ENCODE results near the gene CUX1.
A peak's percentile ranks its signal among the peaks of the same experiment; 100 is the strongest.

The CUX1 gene

GRCh38 chr7:102220960-102221800 lies 403.8 kb downstream of the CUX1 start:
- no peak overlapping the region for H3K4me2 ChIP-seq (ENCODE audit: insufficient read depth, low read length)
- no peak overlapping the region for H2AFZ ChIP-seq (ENCODE audit: low read depth, low read length)
- no peaks in the 10 kb centered on the region for H3K9me3 ChIP-seq (ENCODE audit: insufficient read depth, low read length, severe bottlenecking)
- H3K4me1 ChIP-seq (ENCODE audit: insufficient read depth, low read length): no peaks in the 10 kb centered on the region
- no peaks in the 10 kb centered on the region for H3K79me2 ChIP-seq (ENCODE audit: insufficient read depth, low read length)
- peaks cover 7% of the 10 kb centered on the region; the same call in 1 of the 2 replicates for H4K20me1 ChIP-seq (ENCODE audit: insufficient read depth, low read length)
- no peak overlapping the region for H3K27ac ChIP-seq (ENCODE audit: low read length)
- TF ChIP-seq EZH2 (IDR thresholded peaks at IDR 0.05; ENCODE audit: borderline replicate concordance, low read depth, low read length, severe bottlenecking) (no peak), CTCF (IDR thresholded peaks at IDR 0.05; ENCODE audit: borderline replicate concordance, extremely low read depth, low read length, poor library complexity, severe bottlenecking) (no peak)
- no peak overlapping the region for H3K4me3 ChIP-seq (ENCODE audit: low read depth in 1 of 2, low read length in 2 of 2)
- peaks cover 54% of the 10 kb centered on the region for H3K36me3 ChIP-seq (ENCODE audit: insufficient read depth, low read length)
- no peak for ATAC-seq (ENCODE audit: insufficient read depth, low read depth)
- H3K9ac ChIP-seq (ENCODE audit: low read depth, low read length): no peak overlapping the region
- H3K27me3 ChIP-seq (ENCODE audit: insufficient read depth, low read length, poor library complexity): no peaks in the 10 kb centered on the region
- no peak for DNase-seq

GRCh38 chr7:102221961-102222360 lies 404.5 kb downstream of the CUX1 start:
- H3K27me3 ChIP-seq (ENCODE audit: insufficient read depth, low read length, poor library complexity): no peaks in the 10 kb centered on the region
- no peaks in the 10 kb centered on the region for H3K4me1 ChIP-seq (ENCODE audit: insufficient read depth, low read length)
- H3K36me3 ChIP-seq (ENCODE audit: insufficient read depth, low read length): peaks cover 51% of the 10 kb centered on the region
- H3K4me3 ChIP-seq (ENCODE audit: low read depth in 1 of 2, low read length in 2 of 2): no peak overlapping the region
- no peak overlapping the region for H2AFZ ChIP-seq (ENCODE audit: low read depth, low read length)
- DNase-seq: no peak
- no peak for TF ChIP-seq EZH2 (IDR thresholded peaks at IDR 0.05; ENCODE audit: borderline replicate concordance, low read depth, low read length, severe bottlenecking)
- TF ChIP-seq CTCF (IDR thresholded peaks at IDR 0.05; ENCODE audit: borderline replicate concordance, extremely low read depth, low read length, poor library complexity, severe bottlenecking): no peak
- H3K9ac ChIP-seq (ENCODE audit: low read depth, low read length): no peak overlapping the region
- no peak overlapping the region for H3K4me2 ChIP-seq (ENCODE audit: insufficient read depth, low read length)
- H3K9me3 ChIP-seq (ENCODE audit: insufficient read depth, low read length, severe bottlenecking): no peaks in the 10 kb centered on the region
- no peak for ATAC-seq (ENCODE audit: insufficient read depth, low read depth)
- peaks cover 7% of the 10 kb centered on the region; the same call in 1 of the 2 replicates for H4K20me1 ChIP-seq (ENCODE audit: insufficient read depth, low read length)
- no peaks in the 10 kb centered on the region for H3K79me2 ChIP-seq (ENCODE audit: insufficient read depth, low read length)
- no peak overlapping the region for H3K27ac ChIP-seq (ENCODE audit: low read length)

DNA sequence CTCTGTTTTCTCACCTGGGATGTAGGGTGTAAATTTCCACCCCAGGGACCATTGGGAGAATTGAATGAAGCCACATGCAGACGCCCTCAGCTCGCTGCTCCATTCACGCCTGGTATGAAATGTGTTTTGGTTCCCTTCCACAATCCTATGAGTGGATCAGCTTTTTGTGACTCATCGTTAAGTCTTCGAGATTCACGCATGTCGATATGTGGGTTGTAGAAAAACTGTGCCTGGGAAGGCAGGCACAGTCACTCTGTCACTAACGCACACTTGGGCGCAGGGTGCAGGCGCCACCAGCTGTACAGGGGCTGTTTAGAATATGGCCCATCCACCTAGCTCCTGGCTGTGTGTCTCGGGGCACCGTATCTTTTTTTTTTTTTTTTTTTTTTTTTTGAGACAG lies 405.0 kb downstream of the CUX1 start:
- H3K9ac ChIP-seq (ENCODE audit: low read depth, low read length): no peak overlapping the region
- ATAC-seq (ENCODE audit: insufficient read depth, low read depth) (peak; percentile 39; the same call in 1 of the 3 replicates), DNase-seq (no peak)
- no peak overlapping the region for H3K4me3 ChIP-seq (ENCODE audit: low read depth in 1 of 2, low read length in 2 of 2)
- no peaks in the 10 kb centered on the region for H3K79me2 ChIP-seq (ENCODE audit: insufficient read depth, low read length)
- H3K4me1 ChIP-seq (ENCODE audit: insufficient read depth, low read length): no peaks in the 10 kb centered on the region
- no peak overlapping the region; the same call in 1 of the 2 replicates for H3K27ac ChIP-seq (ENCODE audit: low read length)
- H3K27me3 ChIP-seq (ENCODE audit: insufficient read depth, low read length, poor library complexity): no peaks in the 10 kb centered on the region
- peaks cover 7% of the 10 kb centered on the region for H4K20me1 ChIP-seq (ENCODE audit: insufficient read depth, low read length)
- H3K36me3 ChIP-seq (ENCODE audit: insufficient read depth, low read length): peaks cover 52% of the 10 kb centered on the region
- no peak overlapping the region for H2AFZ ChIP-seq (ENCODE audit: low read depth, low read length)
- no peak overlapping the region for H3K4me2 ChIP-seq (ENCODE audit: insufficient read depth, low read length)
- TF ChIP-seq CTCF (IDR thresholded peaks at IDR 0.05; ENCODE audit: borderline replicate concordance, extremely low read depth, low read length, poor library complexity, severe bottlenecking) (no peak), EZH2 (IDR thresholded peaks at IDR 0.05; ENCODE audit: borderline replicate concordance, low read depth, low read length, severe bottlenecking) (no peak)
- H3K9me3 ChIP-seq (ENCODE audit: insufficient read depth, low read length, severe bottlenecking): no peaks in the 10 kb centered on the region
